Measurements from ENCODE around the gene FAM221B. TPM values are rescaled to one million over a fixed set of nuclear protein-coding genes. Genes with fewer than 3 reads are reported as not detected.
A peak's percentile ranks its signal among the peaks of the same experiment; 100 is the strongest.

The FAM221B gene
- total and polyA plus RNA-seq, 7 donors = not detected

GRCh38 chr9:35771534-35771933, 57.0 kb downstream of the FAM221B start:
- intact Hi-C loops (cut with DNase I) = no loop called here
- no peaks in the 10 kb centered on the region for H3K27me3 ChIP-seq (ENCODE audit: insufficient read depth in 3 of 3, low read length in 2 of 3)
- peak overlapping the region; percentile 68 for H3K27ac ChIP-seq
- peak in 1 of 4 donors; percentile 29 for ATAC-seq
- no peaks in the 10 kb centered on the region for H3K9me3 ChIP-seq
- H3K4me3 ChIP-seq = no peak overlapping the region
- 51 to 74% (median 67%) methylated on average over 1 of the region's 1 CpG for WGBS, 3 donors
- peaks cover 31% of the 10 kb centered on the region for H3K4me1 ChIP-seq
- no peaks in the 10 kb centered on the region for H3K36me3 ChIP-seq (ENCODE audit: insufficient read depth in 1 of 2, low read depth in 1 of 2)
- TF ChIP-seq CTCF (IDR thresholded peaks at IDR 0.05) = no peak
- no peak for DNase-seq

GRCh38 chr9:35771075-35771433, 57.5 kb downstream of the FAM221B start:
- no peak for TF ChIP-seq CTCF (IDR thresholded peaks at IDR 0.05)
- H3K9me3 ChIP-seq = no peaks in the 10 kb centered on the region
- WGBS, 3 donors = 3 to 10% (median 3%) methylated on average over 4 of the region's 4 CpGs
- H3K27me3 ChIP-seq (ENCODE audit: insufficient read depth in 3 of 3, low read length in 2 of 3) = no peaks in the 10 kb centered on the region
- H3K4me1 ChIP-seq = peaks cover 31% of the 10 kb centered on the region
- peak overlapping the region; percentile 68 for H3K27ac ChIP-seq
- peak; percentile 42 to 80 for DNase-seq
- intact Hi-C loops (cut with DNase I) = no loop called here
- no peak overlapping the region for H3K4me3 ChIP-seq
- peak; percentile 85 to 93 (median 89) for ATAC-seq
- H3K36me3 ChIP-seq (ENCODE audit: insufficient read depth in 1 of 2, low read depth in 1 of 2) = no peaks in the 10 kb centered on the region

GRCh38 chr9:35769763-35770162, 58.8 kb downstream of the FAM221B start:
- no peak for TF ChIP-seq CTCF (IDR thresholded peaks at IDR 0.05)
- intact Hi-C loops (cut with DNase I) = no loop called here
- DNase-seq (no peak), ATAC-seq (no peak)
- peaks cover 25% of the 10 kb centered on the region for H3K4me1 ChIP-seq
- no peaks in the 10 kb centered on the region for H3K36me3 ChIP-seq (ENCODE audit: insufficient read depth in 1 of 2, low read depth in 1 of 2)
- H3K9me3 ChIP-seq = no peaks in the 10 kb centered on the region
- H3K27ac ChIP-seq = no peak overlapping the region
- no peak overlapping the region for H3K4me3 ChIP-seq
- no peaks in the 10 kb centered on the region for H3K27me3 ChIP-seq (ENCODE audit: insufficient read depth in 3 of 3, low read length in 2 of 3)
- WGBS, 3 donors = 96 to 100% (median 99%) methylated on average over 1 of the region's 1 CpG

- H3K27me3 ChIP-seq (ENCODE audit: insufficient read depth in 3 of 3, low read length in 2 of 3) = no peaks in the 10 kb centered on the region
- 87 to 97% (median 93%) methylated on average over 1 of the region's 1 CpG for WGBS, 3 donors
- DNase-seq = no peak
- no peak for ATAC-seq
- H3K4me3 ChIP-seq = no peak overlapping the region
- TF ChIP-seq CTCF (IDR thresholded peaks at IDR 0.05) = no peak
- peaks cover 25% of the 10 kb centered on the region for H3K4me1 ChIP-seq
- no peak overlapping the region for H3K27ac ChIP-seq
- no peaks in the 10 kb centered on the region for H3K36me3 ChIP-seq (ENCODE audit: insufficient read depth in 1 of 2, low read depth in 1 of 2)
- no peaks in the 10 kb centered on the region for H3K9me3 ChIP-seq
- intact Hi-C loops (cut with DNase I) = no loop called here
Measured at GRCh38 chr9:35767458-35767857, 61.1 kb downstream of the FAM221B start.

- no peak overlapping the region for H3K4me3 ChIP-seq
- peaks cover 21% of the 10 kb centered on the region for H3K4me1 ChIP-seq
- H3K27ac ChIP-seq = no peak overlapping the region
- 76 to 88% (median 88%) methylated on average over 2 of the region's 2 CpGs for WGBS, 3 donors
- H3K27me3 ChIP-seq (ENCODE audit: insufficient read depth in 3 of 3, low read length in 2 of 3) = no peaks in the 10 kb centered on the region
- ATAC-seq = no peak
- intact Hi-C loops (cut with DNase I) = no loop called here
- no peaks in the 10 kb centered on the region for H3K36me3 ChIP-seq (ENCODE audit: insufficient read depth in 1 of 2, low read depth in 1 of 2)
- TF ChIP-seq CTCF (IDR thresholded peaks at IDR 0.05) = no peak
- H3K9me3 ChIP-seq = no peaks in the 10 kb centered on the region
- no peak for DNase-seq
Measured at GRCh38 chr9:35766997-35767396, 61.5 kb downstream of the FAM221B start.
